HPDE6-E6E7 (cell line): ENCODE measurements around the gene TPSAB1.

Experiments
- DNase-seq: peaks from one replicate; pipeline ENCODE4 v3.0.0; 2011; ENCODE audit warnings: missing footprints; ENCODE audit errors: extremely low spot score

The TPSAB1 gene

DNA sequence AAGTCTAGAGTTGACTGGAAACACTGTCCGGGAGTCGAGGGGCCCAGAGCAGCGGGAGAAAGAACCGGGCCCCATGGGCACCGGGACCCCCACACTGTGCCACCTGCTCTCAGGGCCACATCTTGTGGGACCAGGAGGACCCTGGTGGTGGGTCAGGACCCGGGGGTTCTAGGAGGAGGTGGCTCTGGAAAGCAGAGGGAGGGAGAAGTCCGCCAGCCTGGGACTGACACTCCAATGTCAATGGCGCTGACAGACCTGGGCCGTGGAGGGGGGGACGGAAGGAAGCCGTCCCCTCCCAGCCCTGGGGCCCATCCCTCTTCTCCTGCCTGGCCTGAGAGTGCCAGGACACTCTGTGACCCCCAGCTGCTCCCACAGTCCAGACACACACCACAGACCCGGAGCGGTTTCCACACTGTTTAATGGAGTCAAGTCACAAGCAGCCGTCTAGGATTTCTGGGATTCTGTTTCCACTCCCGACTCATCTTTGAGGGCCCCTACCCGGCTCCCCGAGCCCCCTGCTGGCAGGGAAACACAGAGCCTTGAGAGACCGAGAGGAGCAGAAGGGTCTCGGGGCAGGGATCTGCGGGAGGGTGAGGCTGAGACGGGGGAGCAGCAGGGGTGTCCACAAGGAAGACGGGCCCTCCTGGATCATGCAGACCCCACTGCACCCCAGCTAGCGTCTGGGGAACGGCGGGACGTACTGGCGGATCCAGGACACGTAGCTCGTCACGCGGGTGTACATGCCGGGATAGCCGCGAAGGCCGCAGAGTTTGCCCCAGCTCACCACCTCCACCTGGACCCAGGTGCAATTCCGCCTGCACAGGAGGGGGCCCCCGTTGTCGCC is 45.4 kb downstream of the TPSAB1 start:
- no peak for DNase-seq

DNA sequence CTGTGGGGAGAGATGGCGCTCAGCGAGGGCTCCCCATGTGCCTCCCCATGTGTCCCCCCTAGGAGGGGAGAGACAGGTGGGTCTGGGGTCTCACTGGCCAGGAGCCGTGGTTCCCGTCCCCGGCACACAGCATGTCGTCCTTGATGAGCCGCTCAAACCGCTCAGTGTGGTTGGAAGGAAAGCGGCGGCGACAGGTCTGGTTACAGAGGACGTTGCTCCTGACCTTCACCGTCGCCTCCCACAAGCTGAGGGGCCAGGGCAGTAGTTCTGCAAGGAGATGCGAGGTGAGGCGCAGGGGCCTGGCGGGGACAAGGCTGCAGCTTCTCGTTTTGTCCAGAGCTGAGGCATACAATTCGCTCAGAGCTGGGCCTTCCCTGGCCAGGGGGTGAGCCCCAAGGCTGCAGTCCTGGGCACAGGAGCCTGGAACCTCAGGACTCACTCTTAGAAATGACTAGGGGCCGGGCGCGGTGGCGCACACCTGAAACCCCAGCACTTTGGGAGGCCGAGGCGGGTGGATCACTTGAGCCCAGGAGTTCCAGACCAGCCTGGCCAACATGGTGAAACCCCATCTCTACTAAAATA is 46.1 kb downstream of the TPSAB1 start:
- DNase-seq = no peak

DNA sequence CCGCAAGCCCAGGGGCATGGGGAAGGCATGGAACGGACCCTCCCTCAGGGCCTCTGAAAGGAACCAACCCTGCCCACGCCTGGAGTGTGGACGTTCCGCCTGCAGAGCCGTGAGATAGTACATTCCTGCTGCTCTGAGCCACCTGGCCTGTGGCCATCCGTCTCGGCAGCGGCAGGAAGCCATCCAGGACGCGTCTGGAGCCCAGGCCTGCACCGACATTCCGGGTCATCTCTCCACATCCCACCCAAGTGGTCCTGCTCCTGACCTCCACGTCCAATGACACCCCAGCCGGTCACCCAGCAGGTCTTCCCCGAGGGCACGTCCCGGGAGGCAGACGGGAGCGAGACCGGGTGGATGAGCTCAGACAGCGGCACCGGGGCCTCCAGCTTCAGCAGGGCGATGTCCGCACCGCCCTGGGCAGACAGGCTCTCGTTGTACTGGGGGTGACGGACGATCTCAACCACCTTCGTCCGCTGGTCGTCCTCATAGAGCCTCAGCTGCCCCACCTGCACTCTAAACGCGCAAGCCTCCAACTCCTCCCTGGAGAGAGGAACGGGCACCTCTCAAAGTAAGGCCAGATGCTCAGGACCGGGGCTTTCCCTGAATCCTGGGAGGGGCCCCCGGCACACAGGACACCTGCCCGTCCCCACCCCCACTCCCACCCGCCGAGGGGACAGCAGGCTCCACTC is 47.6 kb downstream of the TPSAB1 start:
- no peak for DNase-seq

DNA sequence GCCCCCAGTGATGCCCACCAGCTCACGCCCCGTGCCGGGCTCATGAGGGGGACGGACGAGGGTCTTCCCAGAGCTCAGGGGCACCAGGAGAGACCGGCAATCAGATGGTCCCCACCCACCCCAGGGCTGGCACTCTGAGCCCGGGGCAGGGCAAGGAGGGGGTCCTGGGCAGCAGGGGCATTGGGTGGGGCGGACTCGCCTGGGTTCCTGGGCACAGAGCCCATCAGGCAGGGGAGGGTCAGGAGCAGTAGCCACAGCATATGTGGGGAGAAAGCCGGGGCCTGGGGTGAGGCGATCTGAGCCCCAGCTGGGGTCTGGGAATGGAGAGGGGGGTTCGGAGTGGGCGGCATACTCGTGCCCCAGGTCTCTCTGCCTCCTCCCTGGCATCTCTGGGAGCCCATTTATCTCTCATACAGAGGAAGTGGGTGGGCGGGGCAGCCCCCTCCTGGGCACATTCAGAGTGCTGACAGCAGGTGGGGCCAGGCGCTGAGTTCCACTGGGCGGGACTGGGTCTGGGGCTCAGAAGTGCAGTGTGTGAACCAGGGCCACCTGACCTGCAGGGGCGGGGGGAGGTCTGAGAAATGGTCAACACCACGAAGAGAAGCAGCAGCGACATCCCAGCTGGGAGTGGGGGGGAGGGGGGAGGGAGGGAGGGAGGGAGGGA is 48.4 kb downstream of the TPSAB1 start:
- no peak for DNase-seq

DNA sequence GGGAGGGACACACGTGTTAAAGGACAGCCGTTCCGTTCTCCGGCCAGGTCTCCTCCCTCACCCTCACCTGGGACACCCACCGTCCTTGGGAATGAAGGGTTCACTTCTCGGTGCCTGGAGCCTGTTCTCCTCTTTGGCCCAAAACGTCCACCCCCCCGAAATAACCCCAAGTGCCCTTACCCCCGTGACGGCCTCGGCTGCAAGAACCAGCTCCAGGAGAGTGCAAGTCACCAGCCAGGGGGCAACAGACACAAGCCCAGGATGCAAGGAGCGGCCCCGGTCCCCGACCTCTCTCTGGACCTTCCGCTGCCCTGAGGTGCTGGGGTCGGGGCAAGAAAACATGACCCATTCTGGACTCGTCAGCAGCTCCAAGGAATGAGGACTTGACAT is 49.0 kb downstream of the TPSAB1 start:
- no peak for DNase-seq

DNA sequence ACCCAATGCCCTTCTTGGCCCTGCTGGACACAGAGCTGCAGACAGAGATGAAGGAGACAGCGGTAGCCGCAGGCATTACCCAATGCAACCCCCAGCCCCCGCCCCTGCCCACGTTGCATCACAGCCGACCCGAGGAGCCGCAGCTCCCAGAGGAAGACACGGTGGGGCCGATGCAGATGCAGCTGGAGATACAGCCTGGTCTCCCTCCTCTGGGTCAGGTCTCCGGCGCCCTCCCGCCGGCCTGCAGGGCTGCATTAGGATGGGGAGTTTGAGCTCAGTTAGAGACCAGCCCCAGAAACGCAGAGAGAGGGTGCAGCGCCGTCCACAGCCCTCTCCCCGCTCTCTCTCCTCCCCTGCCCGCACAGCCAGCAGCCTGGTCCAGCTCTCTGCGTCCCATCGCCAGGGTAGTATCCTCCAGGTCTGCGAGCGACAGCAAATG is 49.6 kb downstream of the TPSAB1 start:
- no peak for DNase-seq

DNA sequence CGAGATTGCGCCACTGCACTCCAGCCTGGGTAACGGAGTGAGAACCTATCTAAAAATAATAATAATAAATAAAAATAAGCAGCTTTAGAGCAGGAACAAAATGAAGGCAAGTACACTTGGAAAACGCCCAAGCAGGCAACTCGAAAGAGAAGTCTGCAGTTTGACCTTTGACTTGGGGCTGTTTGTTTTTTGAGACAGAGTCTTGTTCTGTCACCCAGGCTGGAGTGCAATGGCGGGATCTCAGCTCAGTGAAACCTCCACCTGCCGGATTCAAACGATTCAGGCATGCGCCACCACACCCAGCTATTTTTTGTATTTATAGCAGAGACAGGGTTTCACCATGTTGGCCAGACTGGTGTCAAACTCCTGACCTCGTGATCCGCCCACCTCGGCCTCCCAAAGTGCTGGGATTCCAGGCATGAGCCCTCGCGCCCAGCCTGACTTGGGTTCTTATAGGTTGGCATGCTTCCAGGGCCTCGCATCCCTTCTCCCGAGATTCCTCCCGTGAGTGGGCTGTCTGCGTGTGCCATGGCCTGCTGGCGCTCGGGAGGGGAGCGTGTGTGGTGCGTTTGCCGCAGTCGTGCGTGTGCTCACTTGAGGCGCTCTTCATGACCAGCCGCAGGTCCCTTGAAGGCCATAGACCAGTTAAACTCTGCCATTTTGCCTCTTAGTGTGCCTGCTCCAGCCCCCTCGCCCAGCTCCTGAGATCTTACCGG is 50.5 kb downstream of the TPSAB1 start:
- DNase-seq = no peak

DNA sequence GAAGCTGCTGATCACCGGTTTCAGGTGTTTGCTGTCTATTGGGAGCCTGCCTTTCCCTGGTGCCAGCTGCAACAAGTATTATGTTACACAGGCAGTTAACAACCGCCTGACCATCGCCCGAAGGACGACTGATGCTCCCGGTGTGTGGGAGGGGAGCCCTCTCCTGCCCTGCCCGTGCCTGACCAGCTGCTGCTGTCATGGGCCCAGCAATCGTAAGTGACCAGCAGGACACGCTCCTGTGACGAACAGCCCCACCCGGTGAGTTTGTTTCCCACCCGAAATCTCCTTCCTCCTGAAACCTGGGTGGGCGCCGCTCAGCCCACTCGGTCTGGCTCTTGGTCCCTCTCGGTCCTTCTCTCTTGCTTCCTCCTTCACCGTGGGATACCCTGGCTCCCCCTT is 51.1 kb downstream of the TPSAB1 start:
- no peak for DNase-seq
